ENCODE measurements around the gene CTPS2.

DNA sequence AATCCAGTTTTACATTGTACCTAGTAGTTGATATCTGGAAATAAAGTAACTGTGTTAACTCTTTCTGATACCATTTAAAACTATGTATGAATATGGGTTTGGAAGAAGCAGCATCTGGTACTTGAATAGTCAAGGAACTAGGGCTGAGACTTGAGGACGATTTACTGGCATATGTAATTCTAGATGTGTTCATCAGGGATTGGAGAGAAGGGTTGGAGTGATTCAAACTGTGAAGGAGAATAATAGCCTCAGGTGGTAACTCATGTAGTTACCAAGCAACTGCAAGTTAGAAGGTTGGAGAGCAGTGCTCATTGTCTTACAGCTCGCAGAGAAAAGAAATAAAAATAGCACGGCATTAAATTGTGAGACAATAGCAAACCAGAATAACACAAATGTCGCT is 44.3 kb upstream of the CTPS2 start:
- no peak for TF ChIP-seq EP300 (IDR thresholded peaks at IDR 0.05)
- no peak for TF ChIP-seq POLR2AphosphoS5 (IDR thresholded peaks at IDR 0.05)
- no peak for TF ChIP-seq CTCF (IDR thresholded peaks at IDR 0.05)
- TF ChIP-seq POLR2A (IDR thresholded peaks at IDR 0.05), result no peak
